ENCODE data around the gene CCNI. TPM values are rescaled to one million over a fixed set of nuclear protein-coding genes. Genes with fewer than 3 reads are reported as not detected.
"Not testable (repeated sequence)": the region's sequence is repeated elsewhere in the genome, so short reads cannot be mapped to it uniquely, and the experiment has no call there.

Gene CCNI
- total RNA-seq, 1 donor from 2014 or later = 157 TPM

DNA sequence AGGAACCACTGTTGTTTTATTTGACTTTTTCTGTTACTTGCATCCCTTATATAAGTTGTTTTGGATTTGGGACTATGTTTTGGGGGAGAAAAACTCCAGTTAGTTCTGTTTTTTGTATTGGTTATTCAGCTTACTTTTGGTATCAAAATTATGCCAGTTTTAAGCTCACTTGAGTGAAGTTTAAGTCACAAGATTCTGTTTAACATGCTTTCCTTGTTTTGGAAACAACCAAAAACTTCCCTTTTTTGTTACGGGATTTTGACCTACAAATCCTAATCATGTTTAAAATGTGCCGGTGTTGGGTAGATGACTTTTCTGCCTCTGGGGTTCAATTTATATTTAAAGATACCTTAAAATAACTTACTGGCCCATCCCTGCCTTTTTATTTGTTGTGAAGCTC lies 36.0 kb downstream of the CCNI start:
- DNase-seq = no peak

DNA sequence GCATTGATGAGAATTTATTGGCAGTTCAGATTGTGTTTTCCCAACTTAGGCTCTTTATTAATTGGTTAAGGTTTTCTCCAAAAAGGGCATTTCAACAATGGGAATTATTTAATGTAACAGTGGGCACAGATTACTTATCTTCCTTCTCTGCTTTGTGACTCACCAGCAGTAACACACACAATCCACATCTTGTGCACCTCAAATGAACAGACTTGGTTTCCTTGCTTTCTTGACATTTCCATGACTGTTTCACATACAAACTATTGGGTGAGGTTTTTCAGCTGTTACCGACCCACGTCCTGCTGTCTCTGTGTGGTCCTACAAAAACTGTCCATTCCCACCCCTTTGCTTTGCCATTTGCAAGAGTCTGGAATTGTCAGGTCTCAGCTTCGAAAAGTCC lies 38.1 kb downstream of the CCNI start:
- no peak for DNase-seq

DNA sequence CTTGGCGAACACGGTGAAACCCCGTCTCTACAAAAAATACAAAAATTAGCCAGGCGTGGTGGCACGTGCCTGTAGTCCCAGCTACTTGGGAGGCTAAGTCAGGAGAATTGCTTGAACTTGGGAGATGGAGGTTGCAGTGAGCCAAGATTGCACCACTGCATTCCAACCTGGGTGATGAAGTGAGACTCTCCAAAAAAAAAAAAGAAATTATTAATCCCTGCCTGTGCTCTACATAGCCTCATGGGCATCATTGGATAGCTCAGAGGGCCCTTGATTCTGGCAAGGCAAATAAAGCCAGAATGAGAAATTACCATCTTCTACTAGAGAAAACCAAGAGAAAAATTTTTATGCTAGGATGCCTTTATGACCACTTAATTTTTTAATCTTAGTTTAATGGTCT lies 38.6 kb downstream of the CCNI start:
- not testable (repeated sequence) for DNase-seq

DNA sequence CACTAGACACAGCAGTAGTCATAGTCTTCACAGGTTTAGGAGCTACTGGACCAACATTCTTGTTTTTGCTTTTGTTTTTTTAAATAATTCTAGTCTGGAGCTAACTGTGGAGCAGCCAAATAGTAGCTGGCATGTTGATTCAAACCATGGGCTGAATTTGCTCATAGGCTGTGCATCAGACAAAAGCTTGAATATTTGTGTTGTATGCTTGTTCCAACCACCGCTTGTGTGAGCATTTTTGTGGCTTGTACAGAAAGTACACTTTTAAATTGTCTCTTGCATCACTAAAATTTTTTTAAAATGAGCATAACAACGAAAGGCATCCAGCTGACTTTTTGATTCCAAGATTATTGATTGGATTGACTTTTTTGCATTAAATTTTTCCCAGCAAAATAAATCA lies 39.6 kb downstream of the CCNI start:
- peak; percentile 41 for DNase-seq

DNA sequence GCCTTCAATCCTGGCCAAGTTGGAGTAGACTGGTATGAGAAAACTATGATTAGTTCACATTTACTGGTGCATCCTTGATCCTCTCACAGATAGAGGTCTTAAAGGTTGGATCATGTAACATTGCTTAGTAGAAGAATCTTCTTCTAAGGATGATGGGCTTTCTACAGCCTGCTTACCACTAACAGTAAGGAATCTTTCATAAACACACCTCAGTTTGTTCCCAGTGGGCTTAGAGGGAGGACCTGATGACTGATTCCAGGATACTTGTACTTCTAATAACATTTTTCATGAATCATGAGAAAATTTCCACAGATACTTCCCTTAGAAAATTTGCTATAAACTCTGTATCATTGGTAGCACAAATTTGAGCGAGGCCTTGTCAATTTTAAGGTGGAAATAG lies 40.6 kb downstream of the CCNI start:
- DNase-seq = no peak

DNA sequence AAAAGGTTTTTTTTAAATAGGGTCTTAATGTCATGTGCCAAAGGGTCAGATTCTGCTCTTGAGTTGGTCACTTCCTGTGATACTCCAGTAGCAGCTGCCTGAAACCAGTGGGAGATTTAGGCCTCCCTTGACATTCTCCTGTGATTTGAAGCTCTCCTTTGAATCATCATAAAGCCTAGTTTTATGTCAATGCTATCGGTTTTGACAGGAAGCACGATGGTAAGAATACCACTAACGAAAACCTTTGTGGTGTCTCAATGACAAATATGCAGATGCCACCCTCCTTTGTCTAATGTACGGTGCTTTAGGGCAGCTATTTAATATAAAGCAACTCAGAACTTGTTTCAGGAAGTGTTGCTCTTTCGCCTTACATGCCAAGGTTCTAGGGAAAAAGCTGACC lies 44.2 kb downstream of the CCNI start:
- no peak for DNase-seq

DNA sequence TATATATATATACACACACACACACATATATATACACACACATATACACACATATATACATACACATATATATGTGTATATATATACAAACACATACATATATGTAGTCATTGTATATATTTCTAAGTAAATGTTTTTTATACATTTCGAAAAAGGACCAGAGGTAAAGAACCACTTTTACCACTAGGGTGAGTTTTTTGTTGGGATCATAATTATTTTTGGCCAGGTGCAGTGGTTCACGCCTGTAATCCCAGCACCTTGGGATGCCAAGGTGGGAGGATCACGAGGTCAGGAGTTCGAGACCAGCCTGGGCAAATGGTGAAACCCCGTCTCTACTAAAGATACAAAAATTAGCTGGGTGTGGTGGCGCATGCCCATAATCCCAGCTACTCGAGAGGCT lies 46.0 kb downstream of the CCNI start:
- not testable (repeated sequence) for DNase-seq

DNA sequence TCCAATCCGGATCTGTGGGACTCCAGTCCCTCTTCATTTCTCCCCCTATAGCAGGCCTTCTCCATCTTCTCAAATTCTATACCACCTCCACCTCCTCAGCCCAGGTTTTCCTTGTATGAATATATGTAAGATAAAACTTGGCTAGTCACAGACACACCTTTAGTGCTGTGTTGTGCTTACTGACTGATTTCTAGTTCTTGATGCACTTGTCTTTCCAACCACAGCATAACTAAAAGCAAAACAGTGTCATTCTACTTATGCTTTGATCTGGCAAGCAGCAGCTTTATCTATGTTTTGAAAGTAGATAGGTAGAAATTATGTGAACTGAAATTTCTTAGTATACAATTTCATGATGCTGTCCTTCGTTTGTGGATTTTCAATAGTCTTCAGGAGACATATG lies 47.5 kb downstream of the CCNI start:
- no peak for DNase-seq

DNA sequence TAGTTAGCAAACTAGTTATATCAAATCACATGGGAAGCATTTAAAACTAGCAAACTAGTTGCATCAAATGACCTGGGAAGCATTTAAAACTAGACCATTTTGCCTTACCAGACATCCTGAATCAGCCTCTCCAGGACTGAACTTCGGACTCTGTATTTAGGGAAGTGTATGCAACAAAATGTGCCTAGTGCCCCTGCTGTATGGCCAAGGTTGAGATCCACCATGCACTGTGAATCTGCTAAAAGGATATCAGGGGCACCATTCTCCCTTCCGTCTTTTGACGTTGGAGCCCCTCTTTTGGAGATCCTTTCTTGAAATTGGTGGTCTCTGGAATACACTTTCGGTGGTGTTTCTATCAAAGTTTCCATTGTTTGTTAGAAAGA lies 49.5 kb downstream of the CCNI start:
- DNase-seq = no peak

DNA sequence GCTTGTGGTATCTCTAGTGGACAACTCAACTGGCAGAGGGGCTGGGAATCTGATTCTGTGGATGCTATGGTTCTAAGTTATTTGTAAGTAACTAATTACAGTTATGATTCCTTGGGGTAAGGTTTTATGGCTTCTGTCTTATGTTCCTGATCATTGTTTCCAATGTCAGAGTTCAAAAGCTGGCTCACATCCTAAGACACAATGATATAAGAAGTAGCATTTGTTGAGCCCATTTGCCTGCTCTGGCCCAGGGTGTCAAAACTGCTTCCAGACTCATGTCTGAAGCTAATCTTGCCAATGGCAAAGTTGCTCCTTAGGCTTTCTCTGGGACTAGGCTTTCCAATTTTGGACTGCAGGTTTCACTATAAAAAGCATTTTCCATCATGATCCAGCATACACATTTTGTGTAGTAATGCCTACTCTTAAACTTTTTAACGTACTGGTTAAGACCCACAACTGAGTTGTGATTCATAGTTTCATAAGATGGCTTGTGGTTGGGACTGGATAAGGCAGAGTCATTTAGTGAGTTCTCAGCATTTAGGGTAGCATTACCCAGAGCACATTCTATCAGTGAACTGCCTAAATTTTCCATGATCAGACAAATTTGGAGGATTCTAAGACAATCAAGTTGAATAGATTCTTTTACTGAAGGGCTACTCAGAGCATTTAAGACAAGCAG lies 50.0 kb downstream of the CCNI start:
- DNase-seq = no peak

DNA sequence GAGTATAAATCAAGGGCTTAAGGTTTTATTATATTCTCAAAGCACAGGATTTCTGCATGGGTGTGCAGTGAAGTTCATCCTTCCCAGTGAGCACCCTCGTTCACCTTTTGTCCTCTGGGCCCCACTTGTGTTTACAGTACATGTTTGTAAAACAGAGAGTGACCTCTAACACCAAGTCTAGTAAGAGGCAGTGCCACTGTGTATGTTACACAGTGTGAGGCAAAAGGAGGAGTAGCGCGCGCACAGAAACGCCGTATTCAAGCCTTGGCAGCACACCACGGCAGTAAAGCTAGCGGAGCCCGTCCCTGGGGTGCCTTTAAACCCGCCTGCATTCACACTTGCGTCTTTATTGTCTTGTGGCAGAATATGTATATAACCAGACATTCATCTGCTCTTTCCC lies 51.9 kb downstream of the CCNI start:
- DNase-seq = no peak

DNA sequence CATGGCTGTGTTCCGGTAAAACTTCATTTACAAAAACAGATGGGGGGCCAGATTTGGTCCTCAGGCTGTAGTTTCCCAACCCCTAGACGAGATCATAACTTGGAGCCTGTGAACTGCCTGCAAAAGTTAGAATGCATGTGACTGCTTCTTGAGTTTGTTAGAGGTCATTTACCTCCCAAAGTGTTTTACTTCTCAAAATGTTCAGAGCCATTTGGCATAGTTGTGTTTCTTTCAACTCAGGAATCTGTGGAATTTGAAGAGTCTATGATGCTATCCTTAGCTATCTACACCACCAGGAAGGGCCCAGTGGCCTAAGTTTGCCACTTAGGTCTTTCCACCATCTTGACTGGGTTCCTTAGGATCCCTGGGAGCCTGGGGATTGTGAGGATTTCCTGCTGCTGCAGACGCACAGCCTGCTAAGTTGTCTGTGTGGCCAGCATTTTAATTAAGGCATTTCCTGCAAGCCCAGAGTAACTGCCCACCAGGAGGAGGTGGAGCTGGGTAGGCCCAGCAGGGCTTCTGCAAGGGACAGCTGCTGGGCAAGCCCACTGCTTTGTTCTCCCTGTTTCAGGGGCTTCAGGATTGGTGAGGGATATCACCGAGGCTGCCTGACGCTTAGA lies 53.1 kb downstream of the CCNI start:
- no peak for DNase-seq

DNA sequence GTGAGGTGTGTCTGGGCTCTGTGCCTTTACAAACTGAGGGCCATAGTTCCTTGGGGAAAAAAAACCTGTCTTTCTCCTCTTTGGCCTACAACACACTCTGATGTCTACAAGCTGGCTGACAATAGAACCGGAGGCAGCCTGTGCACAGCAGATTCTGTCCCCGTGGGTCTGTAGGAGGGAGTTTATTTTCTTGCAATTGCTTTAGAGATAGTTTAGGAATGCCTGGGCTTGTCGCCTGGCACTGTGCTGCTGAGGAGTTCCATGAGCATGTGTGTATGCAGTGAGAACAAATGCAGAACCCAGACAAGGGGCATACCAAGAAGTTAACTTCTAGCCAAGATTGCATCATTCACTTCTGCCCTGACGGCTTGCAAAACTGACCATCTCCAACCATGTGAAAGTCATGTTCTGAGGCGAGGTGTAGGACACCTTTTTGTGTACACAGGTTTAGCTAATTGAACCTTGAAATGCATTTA lies 54.1 kb downstream of the CCNI start:
- DNase-seq = no peak

DNA sequence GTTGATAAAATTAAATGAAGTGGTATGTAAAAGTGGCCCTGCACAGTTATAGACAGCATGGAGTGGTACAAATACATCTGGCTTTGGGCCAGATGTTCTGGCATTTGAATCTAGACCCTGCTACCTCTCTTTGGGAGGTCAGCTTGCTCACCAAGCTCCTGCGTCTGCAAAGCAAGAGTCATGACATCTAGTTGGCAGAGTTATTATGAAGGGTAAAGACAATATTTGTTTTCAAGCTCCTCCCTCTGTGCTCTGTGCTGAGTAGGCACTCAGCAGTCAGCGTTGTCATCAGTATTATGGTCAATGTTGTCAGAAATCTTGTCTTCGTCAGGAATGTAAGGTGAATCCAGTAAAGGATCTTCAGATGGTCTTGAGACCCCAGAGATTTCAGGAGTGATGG lies 55.8 kb downstream of the CCNI start:
- no peak for DNase-seq

DNA sequence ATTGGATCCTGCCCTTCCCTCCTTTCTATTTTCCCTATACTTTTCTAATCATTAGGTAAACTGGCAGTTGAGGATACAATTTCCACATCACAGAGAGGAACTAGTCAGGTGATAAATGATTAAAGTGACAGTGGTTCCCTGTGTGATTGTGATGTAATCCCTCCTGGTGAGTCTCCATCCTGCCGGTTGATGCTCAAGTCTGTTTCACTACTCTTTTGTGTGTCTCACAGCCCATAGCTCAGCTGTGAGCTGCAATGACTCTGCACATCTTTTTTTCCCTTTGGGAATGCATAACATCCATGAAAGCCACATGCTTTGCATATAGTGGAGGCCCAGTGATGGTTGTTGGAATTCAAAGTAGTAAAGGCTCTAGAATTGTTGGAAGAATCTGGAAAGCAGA lies 60.4 kb downstream of the CCNI start:
- DNase-seq = no peak

DNA sequence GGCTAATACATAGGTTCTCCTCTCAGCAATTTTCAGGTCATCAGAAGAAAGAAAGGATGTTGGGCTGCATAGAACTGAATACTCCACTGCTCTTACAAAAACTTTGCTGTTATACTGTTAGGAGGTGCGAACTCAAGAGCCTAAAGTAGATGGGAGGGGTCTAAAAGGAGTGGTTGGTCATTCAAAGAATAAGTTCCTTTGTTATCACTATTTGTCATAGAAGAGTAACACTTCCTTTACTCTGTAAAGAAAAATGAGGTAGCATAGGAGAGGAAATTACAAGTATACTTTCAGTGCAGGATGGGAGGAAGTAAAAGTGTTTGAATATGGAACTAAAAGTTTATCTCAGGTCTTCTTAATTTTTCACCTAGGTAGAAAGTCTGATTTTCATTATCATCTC lies 61.5 kb downstream of the CCNI start:
- DNase-seq = no peak

DNA sequence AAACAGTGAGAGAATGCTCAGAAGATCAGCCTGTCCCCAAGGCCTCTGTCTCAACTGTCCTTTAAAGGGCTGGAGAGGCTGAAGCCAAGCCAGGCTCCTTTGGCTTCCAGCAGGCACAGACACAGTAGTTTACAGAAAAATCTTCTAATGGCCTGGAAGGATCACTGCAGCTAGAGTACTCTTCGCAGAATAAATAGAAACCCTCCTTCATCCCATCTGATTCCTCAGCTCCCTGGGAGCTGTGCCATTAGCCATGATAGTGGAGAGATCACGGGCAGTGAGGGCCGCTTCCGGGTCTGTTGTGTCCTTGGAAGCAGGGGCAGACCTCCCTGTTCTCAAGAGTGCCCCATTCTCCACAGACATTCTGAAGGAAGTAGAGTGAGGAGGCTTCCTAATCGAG lies 63.1 kb downstream of the CCNI start:
- DNase-seq = no peak

DNA sequence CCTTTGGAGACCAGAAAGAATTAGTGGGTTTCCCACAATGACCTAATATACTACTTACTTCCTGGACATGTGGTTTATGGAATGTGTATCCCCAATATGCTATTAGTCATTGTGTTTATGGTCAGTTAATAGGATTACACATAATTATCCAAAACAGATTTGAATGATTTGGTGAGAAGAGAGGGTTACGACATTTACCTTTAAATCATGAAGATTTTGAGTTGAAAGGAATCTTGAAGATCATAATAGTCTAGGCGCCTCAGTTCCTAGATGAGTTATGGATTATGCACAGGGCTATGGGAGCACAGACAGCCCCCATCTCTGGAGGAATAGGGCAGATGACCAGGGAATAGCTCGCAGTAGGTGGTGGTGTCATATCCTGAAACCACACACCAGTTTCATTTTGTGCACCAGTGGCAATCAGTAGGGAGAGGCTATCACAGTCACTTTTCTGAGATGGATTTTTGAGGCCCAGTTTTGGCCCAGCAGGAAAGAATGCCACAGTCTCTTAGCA lies 64.9 kb downstream of the CCNI start:
- DNase-seq = no peak

DNA sequence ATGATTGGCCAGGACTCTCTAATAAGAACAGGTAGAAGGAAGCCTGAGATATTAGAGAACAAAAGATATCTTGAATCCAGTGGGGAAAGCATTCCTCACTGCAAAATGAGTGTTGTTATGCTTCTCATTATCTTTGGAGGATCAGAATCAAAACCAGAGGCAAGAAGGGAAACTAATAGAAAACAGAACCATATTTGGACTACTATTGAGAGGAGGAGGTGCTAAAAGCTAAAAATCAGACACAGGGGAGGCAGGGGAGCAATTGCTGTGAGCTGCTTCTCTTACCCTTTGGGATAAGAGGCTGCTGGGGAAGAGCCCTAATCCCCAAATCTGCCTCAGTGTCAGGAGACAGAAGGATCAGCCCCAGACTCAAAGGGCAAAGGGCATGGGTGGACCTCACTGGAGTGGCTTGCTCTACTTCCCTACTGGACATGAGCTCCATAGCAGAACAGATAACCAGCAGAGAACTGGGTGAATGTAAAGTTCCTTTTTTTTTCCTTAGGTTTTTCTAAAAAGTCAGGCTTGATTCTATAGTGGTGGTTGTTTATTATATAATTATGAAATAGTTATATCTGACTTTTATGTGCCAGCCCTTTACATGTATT lies 66.2 kb downstream of the CCNI start:
- peak; percentile 34 for DNase-seq

DNA sequence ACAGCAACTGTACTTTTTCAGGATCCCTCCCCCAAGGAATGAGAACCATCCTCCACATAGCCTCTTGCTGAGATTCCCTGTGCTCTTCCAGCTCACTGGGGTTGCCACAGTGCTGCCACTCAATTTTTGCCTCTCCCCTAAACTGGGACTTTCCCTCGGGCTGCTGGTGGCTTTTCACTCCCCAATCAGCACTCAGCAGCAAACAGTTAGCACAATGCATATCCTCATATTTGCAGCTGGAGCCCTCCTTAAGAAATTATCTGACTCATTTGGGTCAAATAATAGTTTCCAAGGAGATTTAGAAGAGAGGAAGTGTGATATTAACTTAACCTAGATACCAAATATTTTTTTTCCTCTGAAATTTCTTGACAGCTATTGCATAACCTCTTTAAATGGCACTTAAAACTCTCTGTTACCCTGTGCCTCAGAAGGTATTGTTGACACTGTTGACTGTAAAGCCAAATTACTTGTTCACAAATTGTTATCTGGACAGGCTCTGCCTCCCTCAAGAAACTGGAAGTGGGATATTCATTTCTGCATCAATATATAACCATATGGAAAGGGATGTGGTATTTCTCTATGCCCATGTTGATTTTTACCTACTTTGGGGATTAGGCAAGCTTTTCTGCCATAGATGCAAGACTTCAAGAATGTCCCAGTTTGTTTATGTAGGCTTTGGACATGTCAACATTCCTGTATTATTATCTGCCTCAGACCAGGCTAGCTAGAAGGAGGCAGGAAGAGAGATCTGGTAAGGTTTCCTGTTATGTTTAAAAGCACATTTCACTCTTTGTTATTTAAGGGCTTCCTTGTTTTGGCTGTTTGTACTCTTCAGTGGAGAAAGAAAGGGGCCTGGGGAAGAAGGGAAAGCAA lies 68.2 kb downstream of the CCNI start:
- no peak for DNase-seq

DNA sequence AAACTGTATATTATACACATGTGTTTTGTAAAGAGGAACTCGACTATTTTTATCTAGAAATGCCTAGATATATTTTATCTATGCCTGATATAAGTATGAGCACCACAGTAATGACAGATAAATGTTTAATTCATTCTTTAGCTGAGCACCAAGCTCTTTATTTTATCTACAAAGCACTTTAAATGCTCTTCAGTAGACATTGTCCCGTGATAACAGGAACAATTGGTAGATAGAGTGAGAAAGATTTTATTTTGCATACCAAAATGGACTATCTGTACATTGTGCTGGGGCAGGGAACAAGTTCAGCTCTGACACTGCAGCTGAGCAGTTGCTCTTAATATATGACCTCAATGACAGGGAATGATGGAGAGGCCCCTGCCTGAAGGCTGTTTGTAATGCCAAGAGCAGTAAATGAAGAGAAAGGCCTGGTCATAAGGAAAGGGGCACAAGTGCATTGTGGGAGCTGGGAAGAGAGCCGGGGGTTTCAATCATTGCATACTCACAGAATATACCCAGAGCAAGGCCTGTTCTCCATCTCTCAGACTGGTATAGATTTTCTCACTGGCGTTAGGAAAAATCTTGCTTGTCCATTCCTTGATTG lies 68.9 kb downstream of the CCNI start:
- DNase-seq = no peak

DNA sequence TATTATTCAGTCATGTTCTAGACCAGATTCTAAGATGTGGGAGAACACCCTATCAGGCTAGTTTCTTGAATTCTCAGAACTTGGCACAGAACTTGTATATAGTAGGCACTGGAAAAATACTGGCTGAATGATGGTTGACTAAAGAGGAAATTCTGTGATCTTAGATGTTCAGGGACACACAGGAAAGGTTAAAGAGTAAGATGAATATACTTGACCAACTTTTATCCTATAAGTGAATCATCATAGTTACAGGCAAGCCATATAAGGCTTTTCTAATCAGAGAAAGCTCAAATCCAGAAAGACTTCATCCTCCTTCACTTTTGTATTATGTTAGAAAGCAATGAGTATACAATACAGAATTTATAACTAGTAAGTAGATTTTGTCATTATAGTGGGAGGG lies 72.4 kb downstream of the CCNI start:
- no peak for DNase-seq
